ENCODE data around the gene CDK17.

Gene CDK17

GRCh38 chr12:96260644-96261043, 139.6 kb downstream of the CDK17 start:
- H3K4me3 ChIP-seq (replicated peaks in 1 of 2; ENCODE audit: low read depth in 2 of 2, low read length in 2 of 2), result no peak overlapping the region
- no peak for DNase-seq (ENCODE audit: low read depth in 2 of 2)
- no peak for TF ChIP-seq CTCF (IDR thresholded peaks at IDR 0.05; ENCODE audit: low read depth, low read length)

- peak in 1 of 2 donors; percentile 48 for DNase-seq (ENCODE audit: low read depth in 2 of 2)
These were observed 140.0 kb downstream of the CDK17 start for GRCh38 chr12:96260231-96260630.

GRCh38 chr12:96258104-96258961, 141.9 kb downstream of the CDK17 start:
- H3K4me3 ChIP-seq (replicated peaks in 1 of 2; ENCODE audit: low read depth in 2 of 2, low read length in 2 of 2), result no peak overlapping the region
- peak; percentile 89 to 96 for DNase-seq (ENCODE audit: low read depth in 2 of 2)
- TF ChIP-seq CTCF (IDR thresholded peaks at IDR 0.05; ENCODE audit: low read depth, low read length), result no peak

More at GRCh38 chr12:96260231-96260630, 140.0 kb downstream of the CDK17 start:
- no peak overlapping the region for H3K4me3 ChIP-seq (replicated peaks in 1 of 2; ENCODE audit: low read depth in 2 of 2, low read length in 2 of 2)
- no peak for TF ChIP-seq CTCF (IDR thresholded peaks at IDR 0.05; ENCODE audit: low read depth, low read length)

- TF ChIP-seq CTCF (IDR thresholded peaks at IDR 0.05; ENCODE audit: low read depth, low read length), result no peak
- no peak for DNase-seq (ENCODE audit: low read depth in 2 of 2)
- no peak overlapping the region for H3K4me3 ChIP-seq (replicated peaks in 1 of 2; ENCODE audit: low read depth in 2 of 2, low read length in 2 of 2)
These were observed 142.6 kb downstream of the CDK17 start for GRCh38 chr12:96257550-96258103.

- no peak for TF ChIP-seq CTCF (IDR thresholded peaks at IDR 0.05; ENCODE audit: low read depth, low read length)
- no peak for DNase-seq (ENCODE audit: low read depth in 2 of 2)
- no peak overlapping the region for H3K4me3 ChIP-seq (replicated peaks in 1 of 2; ENCODE audit: low read depth in 2 of 2, low read length in 2 of 2)
These were observed 143.4 kb downstream of the CDK17 start for GRCh38 chr12:96256672-96257361.

GRCh38 chr12:96255077-96255476, 145.2 kb downstream of the CDK17 start:
- peak; percentile 90 to 91 for DNase-seq (ENCODE audit: low read depth in 2 of 2)
- no peak overlapping the region for H3K4me3 ChIP-seq (replicated peaks in 1 of 2; ENCODE audit: low read depth in 2 of 2, low read length in 2 of 2)
- no peak for TF ChIP-seq CTCF (IDR thresholded peaks at IDR 0.05; ENCODE audit: low read depth, low read length)

Data from cardiac fibroblast (primary cell).